H1 (cell line): ENCODE data around the gene ZNF366.

Experiments used
- CEBPB ChIP-seq: IDR thresholded peaks from 2 replicates; pipeline ENCODE4 v1.6.1; 2012; ENCODE audit warnings: low read depth, low read length
- CTCF ChIP-seq, 3 experiments: IDR thresholded peaks; 1 replicate in 2 of 3; 2 replicates in 1 of 3; pipeline versions ENCODE4 v1.5.1 to v1.6.1; 2011; ENCODE audit warnings: low read length in 3 of 3, mild to moderate bottlenecking in 3 of 3, inconsistent platforms in 2 of 3, low read depth in 1 of 3, moderate library complexity in 1 of 3; ENCODE audit not compliant: insufficient read depth in 1 of 3; ENCODE audit errors: control extremely low read depth in 1 of 3
- EGR1 ChIP-seq: IDR thresholded peaks from 2 replicates; pipeline ENCODE4 v1.6.1; 2011; ENCODE audit warnings: low read depth, low read length, borderline replicate concordance
- EZH2 ChIP-seq: fragments of 200-600 bp; sonication (generic); IDR thresholded peaks from 2 replicates; pipeline ENCODE4 v1.7.1; 2012; ENCODE audit warnings: low read depth, mild to moderate bottlenecking, moderate library complexity, low read length, inconsistent platforms; ENCODE audit not compliant: severe bottlenecking
- JUND ChIP-seq: IDR thresholded peaks from 2 replicates; pipeline ENCODE4 v1.6.1; 2011; ENCODE audit warnings: mild to moderate bottlenecking, improper control_type of control experiment, low read length
- POLR2A ChIP-seq, 2 experiments: IDR thresholded peaks; 1 replicate in 1 of 2; 2 replicates in 1 of 2; pipeline ENCODE4 v1.6.1; 2011; ENCODE audit warnings: low read depth in 2 of 2, low read length in 2 of 2, mild to moderate bottlenecking in 2 of 2; ENCODE audit errors: control extremely low read depth in 1 of 2
- POLR2AphosphoS5 ChIP-seq: IDR thresholded peaks from 2 replicates; pipeline ENCODE4 v1.6.1; 2011; ENCODE audit warnings: low read depth, low read length
- RAD21 ChIP-seq, 2 experiments: IDR thresholded peaks in 1 of 2; conservative IDR thresholded peaks in 1 of 2; 2 replicates each; pipeline ENCODE4 v1.6.1; 2011; ENCODE audit warnings: low read depth in 2 of 2, low read length in 2 of 2, improper control_type of control experiment in 1 of 2, inconsistent platforms in 1 of 2, mild to moderate bottlenecking in 1 of 2, moderate library complexity in 1 of 2
- SP2 ChIP-seq: IDR thresholded peaks from 2 replicates; pipeline ENCODE4 v1.6.1; 2012; ENCODE audit warnings: mild to moderate bottlenecking, low read length, inconsistent platforms
- TEAD4 ChIP-seq: IDR thresholded peaks from 2 replicates; pipeline ENCODE4 v1.6.1; 2012; ENCODE audit warnings: low read depth, low read length, inconsistent platforms, mixed read lengths

GRCh38 chr5:72540759-72541438 is 33.7 kb upstream of the ZNF366 start:
- TF ChIP-seq JUND (no peak), CTCF (IDR thresholded peaks at IDR 0.05; ENCODE audit: control extremely low read depth in 1 of 3, insufficient read depth in 1 of 3, low read depth in 1 of 3, low read length in 3 of 3) (no peak), POLR2AphosphoS5 (no peak), EGR1 (no peak), CEBPB (no peak), SP2 (no peak), EZH2 (no peak), POLR2A (IDR thresholded peaks at IDR 0.05; ENCODE audit: control extremely low read depth in 1 of 2, low read depth in 2 of 2, low read length in 2 of 2) (no peak), RAD21 (IDR thresholded peaks at IDR 0.05 in 1 of 2, conservative IDR thresholded peaks at IDR 0.05 in 1 of 2; ENCODE audit: low read depth in 2 of 2, low read length in 2 of 2) (no peak), TEAD4 (no peak)
